Inflammatory macrophage (primary cell): Measurements from ENCODE around the gene FCN2.

Experiments
- DNase-seq, 2 donors: peaks; one replicate each; pipeline ENCODE4 v3.0.0-alpha.2; 2020 to 2022

The FCN2 gene

DNA sequence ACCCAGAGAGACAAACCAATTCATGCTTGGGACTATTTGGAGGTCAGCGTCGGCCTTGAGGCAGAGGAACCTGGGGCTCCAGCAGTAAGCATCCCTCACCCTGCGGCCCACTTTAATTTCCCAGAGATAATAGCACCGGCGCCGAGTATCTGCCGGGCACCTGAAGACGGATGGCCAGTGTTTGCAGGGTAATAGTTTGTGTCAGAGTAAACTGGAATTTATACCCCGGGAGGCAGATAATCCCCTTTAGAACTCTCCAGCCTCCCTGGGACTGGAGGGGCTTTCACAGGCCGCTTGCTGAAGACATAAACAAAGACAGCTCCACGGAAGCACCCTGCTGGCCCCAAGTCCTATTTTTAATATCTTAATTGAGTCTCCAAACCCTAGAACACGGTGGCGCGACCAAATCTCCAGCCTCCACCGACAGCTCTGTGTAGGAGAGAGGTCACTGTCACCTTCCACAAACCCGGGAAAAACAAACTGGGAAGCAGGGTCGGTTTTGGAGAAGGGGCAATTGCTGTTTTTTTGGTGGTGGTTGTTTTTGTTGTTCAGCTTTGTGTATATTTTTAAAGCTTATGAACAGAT is 54.5 kb downstream of the FCN2 start:
- no peak for DNase-seq

DNA sequence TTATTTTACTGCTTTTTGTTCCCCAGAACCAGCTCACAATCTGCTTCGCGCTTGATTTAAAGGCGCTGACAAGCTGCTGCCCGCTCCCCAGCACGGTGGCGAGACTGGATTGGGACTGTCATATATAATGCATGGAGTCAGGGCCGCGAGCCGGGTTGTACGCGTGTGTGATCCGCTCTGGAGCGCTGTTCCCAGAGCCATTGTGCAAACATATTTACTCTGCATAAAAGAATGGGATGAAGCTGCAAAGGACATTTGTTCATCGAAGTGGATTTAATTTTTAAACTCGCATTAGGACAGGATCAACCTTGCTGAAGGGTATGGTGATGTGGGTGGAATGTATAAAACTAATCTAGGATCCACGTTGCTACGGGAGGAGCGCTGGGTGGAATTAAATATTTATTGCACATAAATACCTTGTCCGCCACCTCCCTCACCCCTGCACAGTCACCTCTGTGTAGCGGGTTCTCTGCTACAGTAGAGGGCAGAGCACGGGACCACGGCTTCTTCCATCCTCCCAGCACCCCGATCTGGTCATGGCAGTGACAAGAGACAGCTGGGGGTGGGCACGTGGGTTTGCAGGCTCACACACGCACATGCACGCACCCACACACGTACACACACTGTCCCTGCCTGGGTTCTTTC is 55.2 kb downstream of the FCN2 start:
- no peak for DNase-seq

DNA sequence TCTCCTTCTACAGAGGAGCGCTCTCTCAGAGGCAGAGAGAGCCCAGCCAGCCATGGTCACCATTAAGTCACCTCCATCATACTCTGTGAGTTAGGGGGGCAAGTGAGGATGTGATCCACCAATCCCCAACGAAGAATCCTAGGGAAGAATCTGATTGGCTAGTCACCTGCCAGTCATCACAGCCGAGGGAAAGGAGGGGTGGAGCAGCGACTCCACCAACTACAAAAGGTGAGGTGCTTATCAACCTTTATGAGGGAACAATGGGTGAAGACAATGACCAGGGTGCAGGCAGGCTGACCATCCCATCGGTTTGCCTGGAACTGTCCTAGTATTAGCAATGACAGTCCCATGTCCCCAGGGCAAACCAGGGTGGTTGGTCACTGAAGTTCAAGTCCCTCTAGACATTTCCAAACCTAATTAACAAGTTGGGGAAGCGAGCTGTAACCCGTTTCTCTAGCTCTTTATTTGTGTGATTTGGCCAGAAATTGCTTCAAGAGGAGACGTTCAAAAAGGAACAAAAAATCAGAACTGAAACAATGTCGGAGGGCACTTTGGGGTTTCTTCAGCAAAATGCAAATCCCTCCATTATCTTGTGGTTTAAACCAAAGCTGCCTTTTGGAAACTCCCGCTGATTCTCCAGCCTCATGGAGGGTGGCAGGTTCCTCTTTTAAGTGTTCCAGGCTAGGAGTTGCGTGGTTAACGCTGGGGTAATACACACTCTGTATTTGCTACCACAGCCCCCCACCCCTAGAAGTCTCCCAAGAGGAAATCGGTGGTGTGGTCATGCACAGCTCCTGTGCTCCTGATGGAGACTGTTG is 55.9 kb downstream of the FCN2 start:
- peak; percentile 93 to 95 for DNase-seq
